SK-N-SH (cell line): Measurements from ENCODE around the gene RASL11B. TPM values are rescaled to one million over a fixed set of nuclear protein-coding genes. Genes with fewer than 3 reads are reported as not detected.
A peak's percentile ranks its signal among the peaks of the same experiment; 100 is the strongest.

ENCODE experiments used
- CTCF ChIA-PET: fragments of 300-600, 350-600 bp; formaldehyde crosslinking; extraction: SDS; loops from one replicate; lab custom pipeline; 2021; lab: Yijun Ruan, JAX
- POLR2A ChIA-PET: fragments of 350-600 bp; sonication (Branson Sonifier 250); formaldehyde crosslinking; extraction: SDS; loops from one replicate; lab custom pipeline; 2020; ENCODE audit warnings: antibody characterized with exemption, inconsistent platforms; lab: Yijun Ruan, JAX
- DNase-seq: peaks from one replicate; pipeline ENCODE4 v3.0.0; 2012
- H2AFZ ChIP-seq: fragments of 200-600 bp; sonication (generic); 2 replicates; pipeline ENCODE4 v1.8.1; 2016; ENCODE audit warnings: antibody characterized with exemption, mild to moderate bottlenecking, low read depth
- H3F3A ChIP-seq: fragments of 200-600 bp; sonication (generic); replicated peaks from 2 replicates; pipeline ENCODE3; 2016; ENCODE audit warnings: antibody characterized with exemption, mild to moderate bottlenecking; ENCODE audit not compliant: insufficient read depth
- H3K27ac ChIP-seq, 2 experiments: fragments of 200-500 bp in 1 of 2; fragments of 200-600 bp in 1 of 2; sonication (Bioruptor generic) in 1 of 2; sonication (generic), shearing (Covaris generic) in 1 of 2; 2 replicates each; pipeline versions ENCODE4 v1.5.1 to v1.6.1; 2014 to 2016; ENCODE audit warnings: low read depth in 2 of 2, inconsistent platforms in 1 of 2, low read length in 1 of 2, mild to moderate bottlenecking in 1 of 2, mixed read lengths in 1 of 2
- H3K27me3 ChIP-seq: fragments of 200-600 bp; sonication (generic), shearing (Covaris generic); 2 replicates; pipeline ENCODE4 v1.6.1; 2016; ENCODE audit warnings: mixed run types; ENCODE audit not compliant: insufficient read depth
- H3K36me3 ChIP-seq, 2 experiments: fragments of 200-500 bp in 1 of 2; fragments of 200-600 bp in 1 of 2; sonication (Bioruptor generic) in 1 of 2; sonication (generic) in 1 of 2; replicated peaks in 1 of 2; 2 replicates each; pipeline versions ENCODE3 to v1.5.1; 2014 to 2016; ENCODE audit warnings: low read length in 1 of 2, mild to moderate bottlenecking in 1 of 2; ENCODE audit not compliant: insufficient read depth in 2 of 2, control insufficient read depth in 1 of 2
- H3K4me1 ChIP-seq, 2 experiments: fragments of 200-500 bp in 1 of 2; fragments of 200-600 bp in 1 of 2; sonication (Bioruptor generic) in 1 of 2; sonication (generic), shearing (Covaris generic) in 1 of 2; 2 replicates each; pipeline versions ENCODE4 v1.5.1 to v1.6.1; 2014 to 2016; ENCODE audit warnings: low read depth in 1 of 2, low read length in 1 of 2, mixed run types in 1 of 2; ENCODE audit not compliant: insufficient read depth in 2 of 2, control insufficient read depth in 1 of 2
- H3K4me2 ChIP-seq: fragments of 200-600 bp; sonication (generic), shearing (Covaris generic); 2 replicates; pipeline ENCODE4 v1.6.1; 2017; ENCODE audit warnings: mixed run types
- H3K4me3 ChIP-seq, 2 experiments: fragments of 200-500 bp in 1 of 2; fragments of 200-600 bp in 1 of 2; sonication (Bioruptor generic) in 1 of 2; sonication (generic), shearing (Covaris generic) in 1 of 2; 2 replicates each; pipeline versions ENCODE4 v1.5.1 to v1.8.1; 2014 to 2016; ENCODE audit warnings: low read depth in 2 of 2, inconsistent platforms in 1 of 2, low read length in 1 of 2, mild to moderate bottlenecking in 1 of 2, mixed read lengths in 1 of 2, moderate library complexity in 1 of 2
- H3K79me2 ChIP-seq: fragments of 200-600 bp; sonication (generic); 2 replicates; pipeline ENCODE4 v1.8.1; 2017; ENCODE audit warnings: mild to moderate bottlenecking; ENCODE audit not compliant: insufficient read depth
- H3K9ac ChIP-seq: fragments of 200-600 bp; sonication (generic); 2 replicates; pipeline ENCODE4 v1.6.1; 2017; ENCODE audit warnings: mixed run types
- H3K9me2 ChIP-seq: fragments of 200-600 bp; sonication (generic); 2 replicates; pipeline ENCODE4 v1.6.1; 2017; ENCODE audit warnings: mixed run types
- H3K9me3 ChIP-seq: fragments of 200-600 bp; sonication (generic); 2 replicates; pipeline ENCODE4 v1.6.1; 2017; ENCODE audit warnings: mixed run types, mild to moderate bottlenecking, moderate library complexity
- H4K20me1 ChIP-seq: fragments of 200-600 bp; sonication (generic); 2 replicates; pipeline ENCODE4 v1.6.1; 2017; ENCODE audit warnings: mild to moderate bottlenecking, mixed run types; ENCODE audit not compliant: insufficient read depth
- CHD2 ChIP-seq: fragments of 150-350 bp; IDR thresholded peaks from 2 replicates; pipeline ENCODE4 v1.6.1; 2018; ENCODE audit warnings: low read length; ENCODE audit not compliant: partially characterized antibody
- EZH2phosphoT487 ChIP-seq: fragments of 200-600 bp; sonication (generic); IDR thresholded peaks from 2 replicates; pipeline ENCODE4 v1.6.1; 2017; ENCODE audit warnings: low read depth, mixed run types, mild to moderate bottlenecking, antibody characterized with exemption, moderate library complexity, borderline replicate concordance
- GABPA ChIP-seq: IDR thresholded peaks from 2 replicates; pipeline ENCODE4 v1.4.0; 2012; ENCODE audit warnings: low read depth, mild to moderate bottlenecking
- GATA2 ChIP-seq: sonication (generic); formaldehyde crosslinking; IDR thresholded peaks from 2 replicates; pipeline ENCODE4 v1.5.0; 2020; ENCODE audit warnings: mild to moderate bottlenecking, missing genetic modification reagents
- JUND ChIP-seq: IDR thresholded peaks from 2 replicates; pipeline ENCODE4 v1.4.0; 2012
- POLR2AphosphoS5 ChIP-seq: IDR thresholded peaks from 2 replicates; pipeline ENCODE4 v1.6.1; 2012; ENCODE audit warnings: low read depth, low read length
- RAD21 ChIP-seq: IDR thresholded peaks from 2 replicates; pipeline ENCODE4 v1.6.1; 2012; ENCODE audit warnings: mild to moderate bottlenecking, low read length
- RCOR1 ChIP-seq: fragments of 150-350 bp; IDR thresholded peaks from 2 replicates; pipeline ENCODE4 v1.6.1; 2017; ENCODE audit warnings: antibody characterized with exemption, low read length
- RFX5 ChIP-seq: IDR thresholded peaks from 2 replicates; pipeline ENCODE4 v1.6.1; 2012; ENCODE audit warnings: mild to moderate bottlenecking, improper control_type of control experiment, low read length
- RXRA ChIP-seq: IDR thresholded peaks from 2 replicates; pipeline ENCODE4 v1.4.0; 2012; ENCODE audit warnings: low read depth, mild to moderate bottlenecking, borderline replicate concordance
- SIN3A ChIP-seq: IDR thresholded peaks from 2 replicates; pipeline ENCODE4 v1.6.1; 2012; ENCODE audit warnings: low read depth, mild to moderate bottlenecking, low read length, moderate library complexity, borderline replicate concordance
- TCF12 ChIP-seq: IDR thresholded peaks from 2 replicates; pipeline ENCODE4 v1.4.0; 2012
- YY1 ChIP-seq: IDR thresholded peaks from 2 replicates; pipeline ENCODE4 v1.4.0; 2012; ENCODE audit warnings: low read depth, mild to moderate bottlenecking
- WGBS: methylation state at CpG from one replicate; pipeline ENCODE4 v1.1.6; 2017; ENCODE audit warnings: low lambda C conversion rate; 5-methylcytosine and 5-hydroxymethylcytosine counted together
- polyA plus RNA-seq, 3 experiments: library from polyadenylated mRNA; depleted of rRNA; stranded (reverse); fragments of >200 nt; gene quantifications; 2 replicates each; pipeline ENCODE4 v1.2.3, GENCODE V29; 2012
- TF ChIP-seq, protein P1 (sequence below): IDR thresholded peaks from 2 replicates; pipeline ENCODE4 v1.6.1; 2012; ENCODE audit warnings: mild to moderate bottlenecking, low read depth, low read length, moderate library complexity
- TF ChIP-seq, protein P2 (sequence below): fragments of 150-350 bp; IDR thresholded peaks from 2 replicates; pipeline ENCODE4 v1.6.1; 2017; ENCODE audit warnings: antibody characterized with exemption, low read length, low read depth, borderline replicate concordance
- TF ChIP-seq, protein P3 (sequence below): IDR thresholded peaks from 2 replicates; pipeline ENCODE4 v1.4.0; 2012; ENCODE audit warnings: low read depth
- TF ChIP-seq, protein P4 (sequence below): fragments of 150-350 bp; IDR thresholded peaks from 2 replicates; pipeline ENCODE4 v1.6.1; 2016; ENCODE audit warnings: mild to moderate bottlenecking, low read depth, low read length
- TF ChIP-seq, protein P5 (sequence below): fragments of 200-600 bp; sonication (generic); IDR thresholded peaks from 2 replicates; pipeline ENCODE4 v1.6.1; 2017; ENCODE audit warnings: antibody characterized with exemption, mild to moderate bottlenecking, moderate library complexity

The RASL11B gene
- polyA plus RNA-seq, 1 of the 3 experiments (the other 2 are of a cell fraction) = 0.54 TPM

DNA sequence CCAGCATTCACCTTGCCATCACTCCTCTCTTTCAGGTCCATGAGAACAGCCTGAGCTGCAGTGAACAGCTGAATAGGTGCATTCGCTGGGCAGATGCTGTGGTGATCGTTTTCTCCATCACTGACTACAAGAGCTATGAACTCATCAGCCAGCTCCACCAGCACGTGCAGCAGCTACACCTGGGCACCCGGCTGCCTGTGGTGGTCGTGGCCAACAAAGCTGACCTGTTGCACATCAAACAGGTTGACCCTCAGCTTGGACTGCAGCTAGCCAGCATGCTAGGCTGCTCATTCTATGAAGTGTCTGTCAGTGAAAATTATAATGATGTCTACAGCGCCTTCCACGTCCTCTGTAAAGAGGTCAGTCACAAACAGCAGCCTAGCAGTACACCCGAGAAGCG lies 3.2 kb downstream of the RASL11B start:
- no peaks in the 10 kb centered on the region for H3K9me2 ChIP-seq
- no peak overlapping the region for H3K9ac ChIP-seq
- peaks cover 0 to 62% of the 10 kb centered on the region in 2 experiments; a peak in 3 of 4 replicates for H3K4me1 ChIP-seq
- H3K79me2 ChIP-seq = no peaks in the 10 kb centered on the region
- no peak for TF ChIP-seq JUND
- no peak for TF ChIP-seq RAD21
- no peak for TF ChIP-seq GABPA
- no peak for TF ChIP-seq EZH2phosphoT487
- TF ChIP-seq POLR2AphosphoS5 = no peak
- TF ChIP-seq RCOR1 = no peak
- TF ChIP-seq, protein P1, sequence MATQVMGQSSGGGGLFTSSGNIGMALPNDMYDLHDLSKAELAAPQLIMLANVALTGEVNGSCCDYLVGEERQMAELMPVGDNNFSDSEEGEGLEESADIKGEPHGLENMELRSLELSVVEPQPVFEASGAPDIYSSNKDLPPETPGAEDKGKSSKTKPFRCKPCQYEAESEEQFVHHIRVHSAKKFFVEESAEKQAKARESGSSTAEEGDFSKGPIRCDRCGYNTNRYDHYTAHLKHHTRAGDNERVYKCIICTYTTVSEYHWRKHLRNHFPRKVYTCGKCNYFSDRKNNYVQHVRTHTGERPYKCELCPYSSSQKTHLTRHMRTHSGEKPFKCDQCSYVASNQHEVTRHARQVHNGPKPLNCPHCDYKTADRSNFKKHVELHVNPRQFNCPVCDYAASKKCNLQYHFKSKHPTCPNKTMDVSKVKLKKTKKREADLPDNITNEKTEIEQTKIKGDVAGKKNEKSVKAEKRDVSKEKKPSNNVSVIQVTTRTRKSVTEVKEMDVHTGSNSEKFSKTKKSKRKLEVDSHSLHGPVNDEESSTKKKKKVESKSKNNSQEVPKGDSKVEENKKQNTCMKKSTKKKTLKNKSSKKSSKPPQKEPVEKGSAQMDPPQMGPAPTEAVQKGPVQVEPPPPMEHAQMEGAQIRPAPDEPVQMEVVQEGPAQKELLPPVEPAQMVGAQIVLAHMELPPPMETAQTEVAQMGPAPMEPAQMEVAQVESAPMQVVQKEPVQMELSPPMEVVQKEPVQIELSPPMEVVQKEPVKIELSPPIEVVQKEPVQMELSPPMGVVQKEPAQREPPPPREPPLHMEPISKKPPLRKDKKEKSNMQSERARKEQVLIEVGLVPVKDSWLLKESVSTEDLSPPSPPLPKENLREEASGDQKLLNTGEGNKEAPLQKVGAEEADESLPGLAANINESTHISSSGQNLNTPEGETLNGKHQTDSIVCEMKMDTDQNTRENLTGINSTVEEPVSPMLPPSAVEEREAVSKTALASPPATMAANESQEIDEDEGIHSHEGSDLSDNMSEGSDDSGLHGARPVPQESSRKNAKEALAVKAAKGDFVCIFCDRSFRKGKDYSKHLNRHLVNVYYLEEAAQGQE = no peak
- no peak for TF ChIP-seq GATA2
- TF ChIP-seq, protein P2, sequence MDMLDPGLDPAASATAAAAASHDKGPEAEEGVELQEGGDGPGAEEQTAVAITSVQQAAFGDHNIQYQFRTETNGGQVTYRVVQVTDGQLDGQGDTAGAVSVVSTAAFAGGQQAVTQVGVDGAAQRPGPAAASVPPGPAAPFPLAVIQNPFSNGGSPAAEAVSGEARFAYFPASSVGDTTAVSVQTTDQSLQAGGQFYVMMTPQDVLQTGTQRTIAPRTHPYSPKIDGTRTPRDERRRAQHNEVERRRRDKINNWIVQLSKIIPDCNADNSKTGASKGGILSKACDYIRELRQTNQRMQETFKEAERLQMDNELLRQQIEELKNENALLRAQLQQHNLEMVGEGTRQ = no peak
- TF ChIP-seq RXRA = no peak
- TF ChIP-seq TCF12 = no peak
- TF ChIP-seq RFX5 = no peak
- TF ChIP-seq YY1 = no peak
- TF ChIP-seq, protein P3, sequence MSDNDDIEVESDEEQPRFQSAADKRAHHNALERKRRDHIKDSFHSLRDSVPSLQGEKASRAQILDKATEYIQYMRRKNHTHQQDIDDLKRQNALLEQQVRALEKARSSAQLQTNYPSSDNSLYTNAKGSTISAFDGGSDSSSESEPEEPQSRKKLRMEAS = no peak
- TF ChIP-seq SIN3A = no peak
- TF ChIP-seq, protein P4, sequence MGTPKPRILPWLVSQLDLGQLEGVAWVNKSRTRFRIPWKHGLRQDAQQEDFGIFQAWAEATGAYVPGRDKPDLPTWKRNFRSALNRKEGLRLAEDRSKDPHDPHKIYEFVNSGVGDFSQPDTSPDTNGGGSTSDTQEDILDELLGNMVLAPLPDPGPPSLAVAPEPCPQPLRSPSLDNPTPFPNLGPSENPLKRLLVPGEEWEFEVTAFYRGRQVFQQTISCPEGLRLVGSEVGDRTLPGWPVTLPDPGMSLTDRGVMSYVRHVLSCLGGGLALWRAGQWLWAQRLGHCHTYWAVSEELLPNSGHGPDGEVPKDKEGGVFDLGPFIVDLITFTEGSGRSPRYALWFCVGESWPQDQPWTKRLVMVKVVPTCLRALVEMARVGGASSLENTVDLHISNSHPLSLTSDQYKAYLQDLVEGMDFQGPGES = no peak
- TF ChIP-seq, protein P5, sequence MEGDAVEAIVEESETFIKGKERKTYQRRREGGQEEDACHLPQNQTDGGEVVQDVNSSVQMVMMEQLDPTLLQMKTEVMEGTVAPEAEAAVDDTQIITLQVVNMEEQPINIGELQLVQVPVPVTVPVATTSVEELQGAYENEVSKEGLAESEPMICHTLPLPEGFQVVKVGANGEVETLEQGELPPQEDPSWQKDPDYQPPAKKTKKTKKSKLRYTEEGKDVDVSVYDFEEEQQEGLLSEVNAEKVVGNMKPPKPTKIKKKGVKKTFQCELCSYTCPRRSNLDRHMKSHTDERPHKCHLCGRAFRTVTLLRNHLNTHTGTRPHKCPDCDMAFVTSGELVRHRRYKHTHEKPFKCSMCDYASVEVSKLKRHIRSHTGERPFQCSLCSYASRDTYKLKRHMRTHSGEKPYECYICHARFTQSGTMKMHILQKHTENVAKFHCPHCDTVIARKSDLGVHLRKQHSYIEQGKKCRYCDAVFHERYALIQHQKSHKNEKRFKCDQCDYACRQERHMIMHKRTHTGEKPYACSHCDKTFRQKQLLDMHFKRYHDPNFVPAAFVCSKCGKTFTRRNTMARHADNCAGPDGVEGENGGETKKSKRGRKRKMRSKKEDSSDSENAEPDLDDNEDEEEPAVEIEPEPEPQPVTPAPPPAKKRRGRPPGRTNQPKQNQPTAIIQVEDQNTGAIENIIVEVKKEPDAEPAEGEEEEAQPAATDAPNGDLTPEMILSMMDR = no peak
- no peak for TF ChIP-seq CHD2
- TF ChIP-seq, all 33 proteins: peak for 0
- no peaks in the 10 kb centered on the region for H3K9me3 ChIP-seq
- H3K36me3 ChIP-seq = peaks cover 0 to 17% of the 10 kb centered on the region in 2 experiments
- no peaks in the 10 kb centered on the region; the same call in 1 of the 2 replicates for H3K27me3 ChIP-seq
- no peak overlapping the region for H3K4me2 ChIP-seq
- H3K27ac ChIP-seq = peak overlapping the region in 1 of 2 experiments; percentile 100; a peak in 2 of 4 replicates
- no peaks in the 10 kb centered on the region for H4K20me1 ChIP-seq
- H2AFZ ChIP-seq = no peak overlapping the region
- CTCF ChIA-PET = interaction anchor here (1.0 to 3.6 kb wide), 5 partner anchors 69 to 320 kb away, joined by 3 to 25 read pairs (median 7); no protein-coding TSS in a partner anchor
- H3F3A ChIP-seq = peaks cover 9% of the 10 kb centered on the region
- POLR2A ChIA-PET = interaction anchor here (0.7 to 3.5 kb wide), 6 partner anchors 91 to 1369 kb away, joined by 3 to 26 read pairs (median 4); no protein-coding TSS in a partner anchor
- DNase-seq = no peak
- WGBS = 60% methylated on average over 5 of the region's 9 CpGs
- peak overlapping the region in 1 of 2 experiments; percentile 73; a peak in 1 of 4 replicates for H3K4me3 ChIP-seq
